22Rv1 (cell line): ENCODE results near the gene BTG1.
A peak's percentile ranks its signal among the peaks of the same experiment; 100 is the strongest.

Experiments
- H3K27ac ChIP-seq: fragments of 450-650 bp; 2 replicates; pipeline ENCODE4 v1.5.1; 2017
- CTCF ChIP-seq: fragments of 450-650 bp; IDR thresholded peaks from 2 replicates; pipeline ENCODE4 v1.5.1; 2017; ENCODE audit warnings: mild to moderate bottlenecking
- ZFX ChIP-seq: fragments of 450-650 bp; IDR thresholded peaks from 2 replicates; pipeline ENCODE4 v1.6.1; 2017; ENCODE audit warnings: antibody characterized with exemption, borderline replicate concordance

BTG1 gene

GRCh38 chr12:92122941-92123779, 22.5 kb downstream of the BTG1 start:
- no peak for TF ChIP-seq ZFX
- TF ChIP-seq CTCF, result no peak
- no peak overlapping the region for H3K27ac ChIP-seq

- no peak for TF ChIP-seq CTCF
- TF ChIP-seq ZFX, result no peak
- peak overlapping the region; percentile 12 for H3K27ac ChIP-seq
These were observed 23.8 kb downstream of the BTG1 start for GRCh38 chr12:92121826-92122225.

DNA sequence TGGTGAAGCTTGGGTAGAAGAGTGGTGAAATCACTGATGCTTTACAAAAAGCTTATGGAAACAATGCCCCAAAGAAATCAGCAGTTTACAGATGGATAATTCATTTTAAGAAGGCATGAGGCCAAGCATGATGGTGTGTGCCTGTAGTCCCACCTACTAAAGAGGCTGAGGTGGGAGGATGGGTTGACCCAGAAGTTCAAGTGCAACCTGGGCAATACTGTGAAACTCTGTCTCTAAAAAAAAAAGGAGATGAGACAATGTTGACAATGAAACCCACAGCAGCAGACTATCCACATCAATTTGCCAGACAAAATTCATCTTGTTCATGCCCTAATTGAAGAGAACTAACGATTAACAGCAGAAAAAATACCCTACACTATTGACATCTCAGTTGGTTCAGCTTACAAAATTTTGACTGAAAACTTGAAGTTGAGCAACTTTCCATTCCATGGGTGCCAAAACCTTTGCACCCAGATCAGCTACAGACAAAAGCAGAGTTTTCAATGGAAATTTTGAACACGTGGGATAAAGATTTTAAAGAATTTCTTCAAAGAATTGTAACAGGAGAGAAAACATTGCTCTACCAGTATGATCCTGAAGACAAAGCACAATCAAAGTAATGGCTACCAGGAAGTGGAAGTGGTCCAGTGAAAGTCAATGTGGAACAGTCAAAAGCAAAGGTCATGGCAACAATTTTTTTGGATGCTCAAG, 26.7 kb downstream of the BTG1 start:
- no peak overlapping the region for H3K27ac ChIP-seq
- TF ChIP-seq CTCF (no peak), ZFX (no peak)

- no peak overlapping the region for H3K27ac ChIP-seq
- TF ChIP-seq CTCF (no peak), ZFX (no peak)
These were observed 30.8 kb downstream of the BTG1 start for GRCh38 chr12:92114834-92115233.

DNA sequence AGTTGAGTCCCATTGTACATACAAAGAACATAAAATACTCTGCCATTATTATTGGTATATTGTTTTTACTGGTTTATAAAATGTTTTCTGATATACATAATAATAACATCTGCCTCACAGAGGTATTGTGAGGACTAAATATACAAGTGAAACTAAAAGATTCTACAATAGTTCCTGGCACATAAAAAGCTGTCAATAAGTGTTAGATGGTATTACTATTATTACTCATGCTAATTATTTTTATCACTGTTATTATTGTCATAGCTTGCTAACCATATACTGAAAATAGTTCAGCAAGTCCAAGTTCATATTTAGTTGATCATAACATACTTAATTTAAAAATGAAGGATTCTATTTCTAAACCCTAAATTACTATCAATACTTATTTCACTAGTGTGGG, 34.4 kb downstream of the BTG1 start:
- TF ChIP-seq ZFX (no peak), CTCF (no peak)
- H3K27ac ChIP-seq, result no peak overlapping the region

DNA sequence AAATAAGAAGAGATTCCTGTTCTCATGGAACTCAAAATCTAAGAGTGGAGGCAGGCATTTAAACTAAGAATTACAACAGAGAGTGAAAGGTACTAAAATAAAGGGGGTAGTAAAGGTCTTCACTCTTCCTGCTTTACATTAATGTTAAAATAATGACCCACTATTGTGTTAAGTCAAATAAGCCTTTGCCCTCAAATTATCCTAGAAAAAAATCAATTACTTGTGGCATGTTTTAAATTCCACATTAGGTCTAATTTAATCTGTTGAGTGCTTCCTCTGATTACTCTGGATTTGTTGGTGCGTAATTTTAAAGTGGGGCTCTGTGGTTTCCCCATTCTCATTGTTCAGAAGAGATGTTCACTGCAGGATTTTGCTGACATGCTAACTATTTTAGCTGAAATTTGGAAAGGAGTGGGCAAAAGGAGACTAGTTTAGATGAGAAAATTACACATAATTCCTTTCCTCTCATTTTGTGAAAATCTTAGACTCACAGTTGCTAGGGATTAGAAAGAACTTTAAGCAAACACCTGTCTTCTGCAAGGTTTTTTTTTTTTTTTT, 35.5 kb downstream of the BTG1 start:
- TF ChIP-seq CTCF (no peak), ZFX (no peak)
- no peak overlapping the region for H3K27ac ChIP-seq

DNA sequence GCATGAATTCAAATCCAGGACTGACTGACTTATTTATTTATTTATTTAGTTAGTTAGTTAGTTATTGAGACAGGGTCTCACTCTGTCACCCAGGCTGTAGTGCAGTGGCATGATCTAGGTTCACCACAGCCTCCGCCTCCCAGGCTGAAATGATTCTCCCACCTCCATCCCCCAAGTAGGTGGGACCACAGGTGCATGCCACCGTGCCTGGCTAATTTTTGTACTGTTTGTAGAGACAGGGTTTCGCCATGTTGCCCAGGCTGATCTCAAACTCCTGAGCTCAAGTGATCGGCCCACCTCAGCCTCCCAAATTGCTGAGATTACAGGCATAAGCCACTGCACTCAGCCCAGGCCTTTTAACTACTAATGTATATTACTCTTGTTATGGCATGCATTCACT, 36.0 kb downstream of the BTG1 start:
- H3K27ac ChIP-seq, result no peak overlapping the region

More for the DNA sequence above, 36.0 kb downstream of the BTG1 start:
- TF ChIP-seq ZFX (no peak), CTCF (no peak)
